ENCODE measurements around the gene RAB3B.
"Not testable (repeated sequence)": the region's sequence is repeated elsewhere in the genome, so short reads cannot be mapped to it uniquely, and the experiment has no call there.

The RAB3B gene

GRCh38 chr1:51988254-51988653 is 2.2 kb downstream of the RAB3B start:
- DNase-seq = no peak

- DNase-seq = no peak
Observed at GRCh38 chr1:51986718-51987117, 3.8 kb downstream of the RAB3B start.

- DNase-seq = no peak
Observed at GRCh38 chr1:51982161-51982560, 8.3 kb downstream of the RAB3B start.

GRCh38 chr1:51981555-51981954 is 8.9 kb downstream of the RAB3B start:
- no peak for DNase-seq

- DNase-seq = no peak
Observed at GRCh38 chr1:51978099-51978498, 12.4 kb downstream of the RAB3B start.

GRCh38 chr1:51976846-51977602 is 13.5 kb downstream of the RAB3B start:
- no peak for DNase-seq

GRCh38 chr1:51973587-51974474 is 16.7 kb downstream of the RAB3B start:
- DNase-seq = peak; percentile 11

GRCh38 chr1:51969038-51969705 is 21.3 kb downstream of the RAB3B start:
- DNase-seq = no peak

- DNase-seq = no peak
Observed at GRCh38 chr1:51968632-51969031, 21.9 kb downstream of the RAB3B start.

- not testable (repeated sequence) for DNase-seq
Observed at GRCh38 chr1:51967213-51967791, 23.2 kb downstream of the RAB3B start.

GRCh38 chr1:51966559-51966958 is 23.9 kb downstream of the RAB3B start:
- no peak for DNase-seq

- DNase-seq = no peak
Observed at GRCh38 chr1:51964309-51964696, 26.2 kb downstream of the RAB3B start.

GRCh38 chr1:51963592-51964308 is 26.8 kb downstream of the RAB3B start:
- DNase-seq = no peak

GRCh38 chr1:51962486-51963356 is 27.8 kb downstream of the RAB3B start:
- DNase-seq = no peak

GRCh38 chr1:51961954-51962353 is 28.5 kb downstream of the RAB3B start:
- no peak for DNase-seq

GRCh38 chr1:51961231-51961630 is 29.3 kb downstream of the RAB3B start:
- no peak for DNase-seq

GRCh38 chr1:51960262-51960661 is 30.2 kb downstream of the RAB3B start:
- DNase-seq = no peak

GRCh38 chr1:51958824-51959223 is 31.7 kb downstream of the RAB3B start:
- DNase-seq = no peak

GRCh38 chr1:51957618-51958017 is 32.9 kb downstream of the RAB3B start:
- no peak for DNase-seq

- no peak for DNase-seq
Observed at GRCh38 chr1:51956528-51957509, 33.7 kb downstream of the RAB3B start.

All from kidney glomerular epithelial cell (primary cell).